GM19395 (cell line): ENCODE measurements around the gene BTG2.
"Not testable (repeated sequence)": the region's sequence is repeated elsewhere in the genome, so short reads cannot be mapped to it uniquely, and the experiment has no call there.

Source experiments
- ATAC-seq: cut with Tn5 transposase; IDR thresholded peaks from one replicate; pipeline ENCODE4 v1.9.1; 2021; ENCODE audit warnings: mild to moderate bottlenecking, moderate library complexity; ENCODE audit not compliant: unreplicated experiment

BTG2 gene, protein sequence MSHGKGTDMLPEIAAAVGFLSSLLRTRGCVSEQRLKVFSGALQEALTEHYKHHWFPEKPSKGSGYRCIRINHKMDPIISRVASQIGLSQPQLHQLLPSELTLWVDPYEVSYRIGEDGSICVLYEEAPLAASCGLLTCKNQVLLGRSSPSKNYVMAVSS

GRCh38 chr1:203304919-203305808 lies at the start of gene BTG2:
Gene BTG2 (plus strand): TSS chr1:203305519. CDS start chr1:203305607, 88 bp downstream.
- ATAC-seq: peak; percentile 69

DNA sequence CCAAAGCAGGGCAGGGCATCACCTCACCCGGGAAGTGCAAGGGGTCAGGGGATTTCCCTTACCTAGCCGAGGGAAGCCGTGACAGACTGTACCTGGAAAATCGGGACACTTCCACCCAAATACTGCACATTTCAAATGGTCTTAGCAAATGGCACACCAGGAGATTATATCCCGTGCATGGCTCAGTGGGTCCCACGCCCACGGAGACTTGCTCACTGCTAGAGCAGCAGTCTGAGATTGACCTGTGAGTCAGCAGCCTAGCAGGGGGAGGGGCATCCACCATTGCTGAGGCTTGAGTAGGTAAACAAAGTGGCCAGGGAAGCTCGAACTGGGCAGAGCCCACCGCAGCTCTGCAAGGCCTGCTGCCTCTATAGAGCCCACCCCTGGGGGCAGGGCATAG lies 48.7 kb upstream of the BTG2 start:
- not testable (repeated sequence) for ATAC-seq

DNA sequence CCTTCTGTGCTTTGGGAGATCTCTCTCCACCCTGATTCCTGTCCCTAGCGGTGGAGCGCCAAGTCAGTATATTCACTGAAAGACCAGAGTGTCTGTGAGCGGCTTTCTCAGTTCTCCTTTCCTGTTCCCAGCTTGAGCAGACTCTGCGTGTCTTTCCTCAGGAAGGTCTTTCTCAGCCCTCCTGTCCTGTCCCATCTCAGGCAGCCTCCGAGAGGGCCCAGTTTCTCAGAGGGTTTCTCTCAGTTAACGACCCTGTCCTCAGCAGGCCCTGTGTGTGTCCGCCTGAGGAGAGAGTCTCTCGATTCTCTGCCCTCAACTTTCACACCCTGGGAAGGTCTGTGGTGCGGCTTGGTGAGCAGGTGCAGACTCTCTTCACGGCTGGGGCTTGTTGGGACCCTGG lies 41.8 kb upstream of the BTG2 start:
- no peak for ATAC-seq

GRCh38 chr1:203264052-203264501 lies 41.2 kb upstream of the BTG2 start:
- ATAC-seq: no peak

DNA sequence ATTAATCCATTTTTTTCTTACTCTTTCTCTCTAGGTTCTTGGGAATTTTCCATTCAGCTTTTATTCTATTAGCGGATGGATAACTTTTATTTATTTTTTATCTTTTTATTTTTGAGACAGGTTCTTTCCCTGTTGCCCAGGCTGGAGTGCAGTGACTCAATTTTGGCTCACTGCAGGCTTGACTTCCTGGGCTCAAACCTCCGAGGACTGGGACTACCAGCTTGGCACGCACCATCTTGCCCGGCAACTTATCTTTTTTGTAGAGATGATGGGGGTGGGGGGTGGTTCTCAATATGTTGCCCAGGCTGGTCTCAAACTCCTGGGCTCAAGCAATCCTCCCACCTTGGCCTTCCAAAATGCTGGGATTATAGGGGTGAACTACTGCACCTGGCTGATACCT lies 39.8 kb upstream of the BTG2 start:
- ATAC-seq: no peak

- ATAC-seq: not testable (repeated sequence)
These were observed 39.2 kb upstream of the BTG2 start for GRCh38 chr1:203266140-203266539.

DNA sequence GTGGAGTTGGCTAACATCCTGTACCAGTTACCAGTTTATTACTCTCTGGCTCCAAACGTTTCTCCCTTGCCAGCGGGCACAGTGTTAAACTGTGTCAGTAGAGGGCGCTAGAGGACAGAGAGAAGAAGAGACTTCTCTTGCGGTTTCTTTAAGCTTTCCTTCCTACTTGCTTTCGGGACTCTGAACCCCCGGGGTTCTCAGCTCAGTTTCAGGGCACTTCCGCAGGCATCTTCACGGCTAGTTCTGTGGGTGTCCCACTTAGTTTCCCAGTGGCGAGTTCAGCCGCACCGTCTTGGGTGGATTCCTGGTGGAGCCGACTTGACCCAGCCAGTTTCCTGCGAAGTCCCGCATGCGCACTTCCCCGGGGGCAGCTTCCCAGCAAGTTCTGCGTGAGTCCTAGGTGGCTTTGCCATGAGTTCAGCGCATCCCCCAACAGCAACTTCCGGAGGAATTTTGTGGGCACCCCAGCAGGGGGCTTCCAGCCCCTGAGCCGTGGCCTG lies 37.9 kb upstream of the BTG2 start:
- ATAC-seq: peak; percentile 62

DNA sequence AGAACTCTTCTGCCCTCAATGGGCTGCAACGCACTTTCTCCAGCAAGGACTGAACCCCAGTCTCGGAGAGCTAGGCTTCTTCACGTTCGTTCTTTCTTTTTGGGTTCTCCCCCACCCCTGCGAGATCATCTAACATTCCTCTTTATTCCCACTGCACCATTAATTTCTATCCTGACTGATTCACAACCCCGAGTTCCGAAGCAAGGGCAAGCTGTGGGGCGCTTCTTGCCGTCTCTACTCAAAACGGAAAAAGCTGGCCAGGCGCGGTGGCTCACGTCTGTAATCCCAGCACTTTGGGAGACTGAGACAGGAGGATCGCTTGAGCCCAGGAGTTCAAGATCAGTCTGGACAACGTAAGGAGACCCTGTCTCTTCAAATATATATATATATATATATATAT lies 37.4 kb upstream of the BTG2 start:
- no peak for ATAC-seq

- ATAC-seq: no peak
These were observed 36.2 kb upstream of the BTG2 start for GRCh38 chr1:203268901-203269653.

DNA sequence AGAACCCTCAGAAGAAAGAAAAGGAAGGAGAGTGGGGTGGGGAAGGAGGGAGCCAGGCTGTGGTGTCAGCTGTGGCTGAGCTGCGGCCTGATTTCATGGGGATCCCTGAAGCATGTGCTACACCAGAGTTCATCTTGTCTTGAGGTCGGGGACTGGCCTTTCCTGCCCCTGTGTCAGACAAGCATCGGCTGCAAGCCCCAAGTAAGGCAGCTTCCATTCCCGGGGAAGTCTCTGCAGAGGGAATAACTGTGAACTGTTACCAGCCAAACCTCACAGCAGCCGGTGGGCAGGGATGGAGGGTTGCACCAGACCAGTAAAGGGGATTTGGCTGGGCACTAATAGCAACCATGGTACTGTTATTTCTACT lies 35.7 kb upstream of the BTG2 start:
- no peak for ATAC-seq

GRCh38 chr1:203270448-203270847 lies 34.9 kb upstream of the BTG2 start:
- ATAC-seq: no peak

GRCh38 chr1:203271018-203271743 lies 34.1 kb upstream of the BTG2 start:
- ATAC-seq: no peak

DNA sequence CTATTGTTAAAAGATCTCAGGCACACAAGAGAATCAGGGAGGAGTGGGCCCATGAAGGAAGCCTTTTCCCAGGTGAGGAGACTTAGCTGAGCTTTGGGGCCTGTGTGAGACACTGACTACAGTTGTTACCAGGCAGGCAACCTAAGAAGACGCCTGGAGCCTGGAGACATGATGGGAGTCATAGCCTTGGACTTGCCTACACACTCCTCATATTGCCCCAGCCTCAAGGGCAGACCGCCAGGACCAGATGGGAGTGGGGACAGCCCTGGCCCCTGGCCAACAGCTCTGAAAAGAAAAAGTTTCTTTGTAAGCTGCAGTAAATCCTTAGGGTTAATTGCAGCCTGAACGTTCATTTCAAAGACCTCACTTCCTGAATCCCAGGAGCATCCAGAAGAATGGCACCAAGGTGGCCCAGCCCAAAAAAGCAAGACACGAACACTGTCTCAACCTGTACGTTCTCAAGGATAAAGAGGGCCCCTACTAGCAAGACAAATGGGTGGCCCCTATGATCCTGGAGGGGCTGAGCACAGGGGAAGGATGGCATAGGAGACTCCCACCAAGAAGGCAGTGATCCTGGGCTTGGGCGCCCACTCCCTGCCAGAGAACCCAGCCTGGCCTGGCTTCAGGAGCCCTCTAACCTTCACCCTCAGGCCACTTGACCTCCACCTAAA lies 33.2 kb upstream of the BTG2 start:
- no peak for ATAC-seq

- no peak for ATAC-seq
These were observed 32.6 kb upstream of the BTG2 start for GRCh38 chr1:203272633-203273205.

GRCh38 chr1:203273206-203273868 lies 32.0 kb upstream of the BTG2 start:
- ATAC-seq: peak; percentile 57

DNA sequence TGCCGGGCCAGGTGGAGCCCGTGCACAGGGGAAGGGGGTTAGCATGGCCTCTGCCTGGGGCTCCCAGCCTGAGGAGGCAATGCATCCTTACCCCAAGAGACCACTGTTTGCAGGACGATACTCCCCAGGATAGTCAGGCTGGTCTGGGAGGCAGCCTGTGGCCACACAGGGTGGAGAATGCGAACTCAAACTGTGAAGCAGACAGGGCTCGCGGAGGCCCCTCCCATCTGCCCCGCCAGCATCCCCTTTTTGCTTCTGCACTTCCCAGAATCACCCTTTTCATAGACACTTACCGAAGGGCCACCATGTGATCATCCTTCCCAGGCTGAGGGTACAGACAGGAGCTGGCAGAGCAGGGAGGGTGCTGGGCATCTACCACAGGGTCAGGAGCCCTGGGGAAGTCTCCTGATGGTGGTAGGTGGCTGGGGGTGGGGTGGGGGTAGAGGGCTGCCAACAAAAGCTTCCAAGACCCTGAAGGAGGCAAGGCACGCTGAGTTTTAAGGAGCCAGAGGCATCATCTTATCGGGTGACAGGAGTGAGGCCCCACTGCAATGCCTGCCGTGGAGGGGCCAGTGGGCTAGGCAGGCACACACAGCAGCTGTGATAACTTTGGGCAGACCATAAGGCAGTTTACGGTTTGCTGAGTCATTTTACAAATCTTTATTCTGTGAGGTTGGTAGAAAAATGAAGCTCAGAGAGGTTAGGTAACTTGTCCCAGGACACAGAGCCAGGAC lies 31.3 kb upstream of the BTG2 start:
- peak; percentile 28 for ATAC-seq

DNA sequence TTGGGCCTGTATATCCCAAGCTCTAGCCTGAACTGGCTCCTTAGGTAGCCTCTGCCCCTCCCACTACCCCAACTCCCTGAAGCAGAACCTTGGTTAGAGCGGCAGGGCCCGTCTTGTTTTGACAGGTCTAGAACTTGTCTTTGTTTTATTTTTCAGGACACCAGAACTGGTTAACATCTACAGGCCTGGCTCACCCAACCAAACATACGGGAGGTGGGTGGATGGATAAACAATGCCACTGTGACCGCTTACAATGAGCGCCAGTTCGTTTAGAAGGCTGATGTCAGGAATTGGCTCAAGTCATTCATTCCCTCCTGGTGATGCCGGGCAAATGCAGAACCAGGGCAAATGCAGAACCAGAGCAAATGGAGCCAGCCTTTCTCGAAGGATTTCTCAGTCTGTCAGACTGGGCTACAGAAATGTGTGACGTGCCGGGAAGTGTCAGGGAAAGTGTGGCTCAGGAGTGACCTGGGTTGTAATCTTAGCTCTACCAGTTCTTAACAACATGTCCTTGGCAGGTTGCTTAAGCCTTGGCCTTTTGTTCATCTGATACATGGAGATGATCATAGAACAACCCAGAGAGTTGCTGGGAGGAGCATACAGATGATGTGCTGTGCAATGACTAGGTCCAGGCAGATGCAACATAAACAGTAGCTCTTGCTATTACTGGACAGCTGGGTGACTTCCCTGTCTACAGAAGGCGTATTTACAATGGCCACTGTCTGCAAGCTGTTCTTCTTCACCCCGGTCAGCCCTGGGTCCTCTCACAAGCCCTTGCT lies 30.5 kb upstream of the BTG2 start:
- no peak for ATAC-seq
